ENCODE data around the gene RAB7A.

DNA sequence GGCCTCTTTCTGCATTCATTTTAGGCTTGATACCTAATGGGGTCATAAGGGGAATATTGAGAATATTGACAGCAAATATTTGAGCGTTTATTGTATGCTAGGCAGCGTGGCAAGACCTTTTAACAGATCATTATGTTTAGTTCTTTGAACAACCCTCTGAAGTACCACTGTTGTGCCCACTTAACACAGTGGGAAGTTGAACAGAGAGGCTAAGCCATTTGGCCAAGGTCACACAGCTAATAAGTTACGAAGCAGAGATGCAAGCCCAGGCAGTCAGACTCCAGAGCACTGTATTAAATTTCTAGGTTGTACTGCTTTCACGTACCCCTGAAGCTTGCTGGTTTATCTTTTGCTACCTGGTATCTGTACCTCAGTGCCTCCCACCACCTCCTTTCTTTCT lies 1.1 kb downstream of the RAB7A start:
- TF ChIP-seq, protein P1, sequence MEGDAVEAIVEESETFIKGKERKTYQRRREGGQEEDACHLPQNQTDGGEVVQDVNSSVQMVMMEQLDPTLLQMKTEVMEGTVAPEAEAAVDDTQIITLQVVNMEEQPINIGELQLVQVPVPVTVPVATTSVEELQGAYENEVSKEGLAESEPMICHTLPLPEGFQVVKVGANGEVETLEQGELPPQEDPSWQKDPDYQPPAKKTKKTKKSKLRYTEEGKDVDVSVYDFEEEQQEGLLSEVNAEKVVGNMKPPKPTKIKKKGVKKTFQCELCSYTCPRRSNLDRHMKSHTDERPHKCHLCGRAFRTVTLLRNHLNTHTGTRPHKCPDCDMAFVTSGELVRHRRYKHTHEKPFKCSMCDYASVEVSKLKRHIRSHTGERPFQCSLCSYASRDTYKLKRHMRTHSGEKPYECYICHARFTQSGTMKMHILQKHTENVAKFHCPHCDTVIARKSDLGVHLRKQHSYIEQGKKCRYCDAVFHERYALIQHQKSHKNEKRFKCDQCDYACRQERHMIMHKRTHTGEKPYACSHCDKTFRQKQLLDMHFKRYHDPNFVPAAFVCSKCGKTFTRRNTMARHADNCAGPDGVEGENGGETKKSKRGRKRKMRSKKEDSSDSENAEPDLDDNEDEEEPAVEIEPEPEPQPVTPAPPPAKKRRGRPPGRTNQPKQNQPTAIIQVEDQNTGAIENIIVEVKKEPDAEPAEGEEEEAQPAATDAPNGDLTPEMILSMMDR (conservative IDR thresholded peaks at IDR 0.05; ENCODE audit: low read depth, low read length) = no peak
- no peak for TF ChIP-seq EZH2 (IDR thresholded peaks at IDR 0.05; ENCODE audit: borderline replicate concordance, low read depth, low read length, poor library complexity, severe bottlenecking)
